GM18519 (cell line): Measurements from ENCODE around the gene SHISA6.

Experiments
- ATAC-seq: cut with Tn5 transposase; IDR thresholded peaks from one replicate; pipeline ENCODE4 v1.9.1; 2021; ENCODE audit warnings: mild to moderate bottlenecking, moderate library complexity; ENCODE audit not compliant: unreplicated experiment, low FRiP score

SHISA6 gene

GRCh38 chr17:11506635-11507034 lies 265.6 kb downstream of the SHISA6 start:
- ATAC-seq, result no peak

GRCh38 chr17:11511696-11512095 lies 270.7 kb downstream of the SHISA6 start:
- ATAC-seq, result no peak

GRCh38 chr17:11514565-11514964 lies 273.6 kb downstream of the SHISA6 start:
- ATAC-seq, result no peak

- no peak for ATAC-seq
Observed at GRCh38 chr17:11514981-11515680, 274.1 kb downstream of the SHISA6 start.

GRCh38 chr17:11515901-11516300 lies 274.9 kb downstream of the SHISA6 start:
- ATAC-seq, result no peak

GRCh38 chr17:11535231-11535630 lies 294.2 kb downstream of the SHISA6 start:
- no peak for ATAC-seq

GRCh38 chr17:11538366-11538765 lies 297.4 kb downstream of the SHISA6 start:
- no peak for ATAC-seq

GRCh38 chr17:11539637-11540036 lies 298.6 kb downstream of the SHISA6 start:
- ATAC-seq, result no peak

GRCh38 chr17:11545002-11545401 lies 304.0 kb downstream of the SHISA6 start:
- no peak for ATAC-seq

GRCh38 chr17:11545696-11546095 lies 304.7 kb downstream of the SHISA6 start:
- ATAC-seq, result no peak

- no peak for ATAC-seq
Observed at GRCh38 chr17:11547853-11548252, 306.8 kb downstream of the SHISA6 start.

GRCh38 chr17:11548398-11548797 lies 307.4 kb downstream of the SHISA6 start:
- ATAC-seq, result no peak

GRCh38 chr17:11550431-11550830 lies 309.4 kb downstream of the SHISA6 start:
- no peak for ATAC-seq

GRCh38 chr17:11551442-11551841 lies 310.4 kb downstream of the SHISA6 start:
- ATAC-seq, result no peak

- ATAC-seq, result no peak
Observed at GRCh38 chr17:11553135-11553534, 312.1 kb downstream of the SHISA6 start.

GRCh38 chr17:11554042-11554441 lies 313.0 kb downstream of the SHISA6 start:
- no peak for ATAC-seq

GRCh38 chr17:11554542-11554941 lies 313.5 kb downstream of the SHISA6 start:
- ATAC-seq, result no peak

- ATAC-seq, result no peak
Observed at GRCh38 chr17:11555530-11555929, 314.5 kb downstream of the SHISA6 start.

- no peak for ATAC-seq
Observed at GRCh38 chr17:11557727-11558452, 316.9 kb downstream of the SHISA6 start.

- no peak for ATAC-seq
Observed at GRCh38 chr17:11558681-11559234, 317.7 kb downstream of the SHISA6 start.

- no peak for ATAC-seq
Observed at GRCh38 chr17:11559601-11560000, 318.6 kb downstream of the SHISA6 start.

GRCh38 chr17:11561281-11561680 lies 320.3 kb downstream of the SHISA6 start:
- no peak for ATAC-seq
